Measurements from ENCODE around the gene GRID1.

GRID1 gene

GRCh38 chr10:86164960-86165630 is 201.5 kb downstream of the GRID1 start:
- H3K27ac ChIP-seq (ENCODE audit: poor library complexity, severe bottlenecking), result no peak overlapping the region
- no peak overlapping the region for H3K4me3 ChIP-seq (ENCODE audit: severe bottlenecking)
- no peak for ATAC-seq (ENCODE audit: low read depth)
- DNase-seq (ENCODE audit: low spot score), result no peak
- no peaks in the 10 kb centered on the region for H3K9me3 ChIP-seq (ENCODE audit: severe bottlenecking)
- TF ChIP-seq, protein P1, sequence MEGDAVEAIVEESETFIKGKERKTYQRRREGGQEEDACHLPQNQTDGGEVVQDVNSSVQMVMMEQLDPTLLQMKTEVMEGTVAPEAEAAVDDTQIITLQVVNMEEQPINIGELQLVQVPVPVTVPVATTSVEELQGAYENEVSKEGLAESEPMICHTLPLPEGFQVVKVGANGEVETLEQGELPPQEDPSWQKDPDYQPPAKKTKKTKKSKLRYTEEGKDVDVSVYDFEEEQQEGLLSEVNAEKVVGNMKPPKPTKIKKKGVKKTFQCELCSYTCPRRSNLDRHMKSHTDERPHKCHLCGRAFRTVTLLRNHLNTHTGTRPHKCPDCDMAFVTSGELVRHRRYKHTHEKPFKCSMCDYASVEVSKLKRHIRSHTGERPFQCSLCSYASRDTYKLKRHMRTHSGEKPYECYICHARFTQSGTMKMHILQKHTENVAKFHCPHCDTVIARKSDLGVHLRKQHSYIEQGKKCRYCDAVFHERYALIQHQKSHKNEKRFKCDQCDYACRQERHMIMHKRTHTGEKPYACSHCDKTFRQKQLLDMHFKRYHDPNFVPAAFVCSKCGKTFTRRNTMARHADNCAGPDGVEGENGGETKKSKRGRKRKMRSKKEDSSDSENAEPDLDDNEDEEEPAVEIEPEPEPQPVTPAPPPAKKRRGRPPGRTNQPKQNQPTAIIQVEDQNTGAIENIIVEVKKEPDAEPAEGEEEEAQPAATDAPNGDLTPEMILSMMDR (IDR thresholded peaks at IDR 0.05; ENCODE audit: poor library complexity, severe bottlenecking), result no peak
- H3K36me3 ChIP-seq (ENCODE audit: low read depth), result no peaks in the 10 kb centered on the region
- H3K27me3 ChIP-seq (ENCODE audit: insufficient read depth, poor library complexity, severe bottlenecking), result no peaks in the 10 kb centered on the region
- no peaks in the 10 kb centered on the region for H3K4me1 ChIP-seq (ENCODE audit: insufficient read depth, poor library complexity, severe bottlenecking)

- no peaks in the 10 kb centered on the region for H3K9me3 ChIP-seq (ENCODE audit: severe bottlenecking)
- no peaks in the 10 kb centered on the region for H3K27me3 ChIP-seq (ENCODE audit: insufficient read depth, poor library complexity, severe bottlenecking)
- no peak overlapping the region for H3K4me3 ChIP-seq (ENCODE audit: severe bottlenecking)
- DNase-seq (ENCODE audit: low spot score) (no peak), ATAC-seq (ENCODE audit: low read depth) (no peak)
- no peaks in the 10 kb centered on the region for H3K4me1 ChIP-seq (ENCODE audit: insufficient read depth, poor library complexity, severe bottlenecking)
- H3K36me3 ChIP-seq (ENCODE audit: low read depth), result no peaks in the 10 kb centered on the region
- TF ChIP-seq, protein P1 (IDR thresholded peaks at IDR 0.05; ENCODE audit: poor library complexity, severe bottlenecking), result no peak
- H3K27ac ChIP-seq (ENCODE audit: poor library complexity, severe bottlenecking), result no peak overlapping the region
Measured at GRCh38 chr10:86164174-86164774, 202.3 kb downstream of the GRID1 start.

GRCh38 chr10:86163522-86164173 is 202.9 kb downstream of the GRID1 start:
- H3K4me3 ChIP-seq (ENCODE audit: severe bottlenecking), result no peak overlapping the region
- H3K4me1 ChIP-seq (ENCODE audit: insufficient read depth, poor library complexity, severe bottlenecking), result no peaks in the 10 kb centered on the region
- H3K9me3 ChIP-seq (ENCODE audit: severe bottlenecking), result no peaks in the 10 kb centered on the region
- H3K36me3 ChIP-seq (ENCODE audit: low read depth), result no peaks in the 10 kb centered on the region
- H3K27me3 ChIP-seq (ENCODE audit: insufficient read depth, poor library complexity, severe bottlenecking), result no peaks in the 10 kb centered on the region
- ATAC-seq (ENCODE audit: low read depth) (no peak), DNase-seq (ENCODE audit: low spot score) (no peak)
- TF ChIP-seq, protein P1 (IDR thresholded peaks at IDR 0.05; ENCODE audit: poor library complexity, severe bottlenecking), result no peak
- H3K27ac ChIP-seq (ENCODE audit: poor library complexity, severe bottlenecking), result no peak overlapping the region

GRCh38 chr10:86162696-86163400 is 203.7 kb downstream of the GRID1 start:
- no peaks in the 10 kb centered on the region for H3K9me3 ChIP-seq (ENCODE audit: severe bottlenecking)
- H3K4me3 ChIP-seq (ENCODE audit: severe bottlenecking), result no peak overlapping the region
- ATAC-seq (ENCODE audit: low read depth) (no peak), DNase-seq (ENCODE audit: low spot score) (no peak)
- no peak overlapping the region for H3K27ac ChIP-seq (ENCODE audit: poor library complexity, severe bottlenecking)
- no peaks in the 10 kb centered on the region for H3K4me1 ChIP-seq (ENCODE audit: insufficient read depth, poor library complexity, severe bottlenecking)
- TF ChIP-seq, protein P1 (IDR thresholded peaks at IDR 0.05; ENCODE audit: poor library complexity, severe bottlenecking), result no peak
- no peaks in the 10 kb centered on the region for H3K36me3 ChIP-seq (ENCODE audit: low read depth)
- no peaks in the 10 kb centered on the region for H3K27me3 ChIP-seq (ENCODE audit: insufficient read depth, poor library complexity, severe bottlenecking)
